A673 (cell line): ENCODE data around the gene RNF220. TPM values are rescaled to one million over a fixed set of nuclear protein-coding genes. Genes with fewer than 3 reads are reported as not detected.

Source experiments
- BruUV-seq: library from RNA; stranded (reverse); fragments of 400-500 nt; replicated peaks from 2 replicates; lab custom pipeline; 2021; lab: Mats Ljungman, UMichigan
- CTCF ChIA-PET: fragments of 300-600 bp; sonication (Branson Sonifier 250); formaldehyde crosslinking; loops from one replicate; lab custom pipeline; 2022; ENCODE audit warnings: antibody characterized with exemption; lab: Charles Lee
- POLR2A ChIA-PET: fragments of 300-600 bp; sonication (Branson Sonifier 250); formaldehyde crosslinking; loops from one replicate; lab custom pipeline; 2022; ENCODE audit warnings: antibody characterized with exemption; ENCODE audit not compliant: low non-redundant PET; lab: Charles Lee
- DNase-seq: peaks from one replicate; pipeline ENCODE4 v3.0.0-alpha.2; 2015; ENCODE audit warnings: low spot score
- H3K27ac ChIP-seq: fragments of 200-600 bp; sonication (generic); 2 replicates; pipeline ENCODE4 v1.5.1; 2016; ENCODE audit warnings: mixed run types, low read depth, mild to moderate bottlenecking, mixed read lengths, antibody characterized with exemption, low read length; ENCODE audit not compliant: poor library complexity, severe bottlenecking
- H3K27me3 ChIP-seq: fragments of 200-600 bp; sonication (generic); replicated peaks from 2 replicates; pipeline ENCODE4 v1.6.1; 2017; ENCODE audit warnings: mixed run types, low read depth, mild to moderate bottlenecking, mixed read lengths, antibody characterized with exemption, low read length; ENCODE audit not compliant: insufficient read depth, poor library complexity
- H3K36me3 ChIP-seq: fragments of 200-600 bp; sonication (generic); 2 replicates; pipeline ENCODE4 v1.6.1; 2016; ENCODE audit warnings: mixed run types, mild to moderate bottlenecking, mixed read lengths, antibody characterized with exemption, low read length; ENCODE audit not compliant: insufficient read depth, poor library complexity, severe bottlenecking
- H3K4me1 ChIP-seq: fragments of 200-600 bp; sonication (generic); 2 replicates; pipeline ENCODE4 v1.6.1; 2017; ENCODE audit warnings: mixed run types, mild to moderate bottlenecking, mixed read lengths, antibody characterized with exemption, low read length; ENCODE audit not compliant: insufficient read depth, poor library complexity, severe bottlenecking
- H3K4me3 ChIP-seq: fragments of 200-600 bp; sonication (generic); 2 replicates; pipeline ENCODE4 v1.5.1; 2016; ENCODE audit warnings: low read depth, mixed run types, mild to moderate bottlenecking, mixed read lengths, low read length; ENCODE audit not compliant: poor library complexity, severe bottlenecking
- H3K9me3 ChIP-seq: fragments of 200-600 bp; sonication (generic); 2 replicates; pipeline ENCODE4 v1.6.1; 2016; ENCODE audit warnings: mixed run types, low read depth, mild to moderate bottlenecking, mixed read lengths, antibody characterized with exemption, low read length; ENCODE audit not compliant: poor library complexity, severe bottlenecking
- CTCF ChIP-seq: fragments of 300-800, 200-600 bp; sonication (generic); conservative IDR thresholded peaks from 2 replicates; pipeline ENCODE4 v1.5.1; 2017; ENCODE audit warnings: low read depth, mild to moderate bottlenecking, antibody characterized with exemption, low read length, moderate library complexity, mixed read lengths
- EZH2 ChIP-seq: fragments of 200-600 bp; sonication (generic); IDR thresholded peaks from 2 replicates; pipeline ENCODE4 v1.6.1; 2017; ENCODE audit warnings: borderline replicate concordance, low read depth, mild to moderate bottlenecking, mixed read lengths, antibody characterized with exemption, low read length; ENCODE audit not compliant: poor library complexity, severe bottlenecking
- intact Hi-C: fragments of 100-400 bp; cut with micrococcal nuclease; formaldehyde crosslinking; loops from one replicate; pipeline ENCODE4 v1.10.0; 2022; ENCODE audit not compliant: unreplicated experiment
- total RNA-seq: library from RNA; stranded (reverse); gene quantifications from 2 replicates; pipeline ENCODE4 v1.2.3, GENCODE V29; 2021

The RNF220 gene
- total RNA-seq, 1 experiment from 2014 or later, result 80.6 TPM

GRCh38 chr1:44693900-44694299 lies 288.8 kb downstream of the RNF220 start:
- Histone ChIP-seq H3K4me1 (peaks cover 4% of the 10 kb centered on the region), H3K27ac (no peak overlapping the region), H3K9me3 (no peaks in the 10 kb centered on the region), H3K36me3 (no peaks in the 10 kb centered on the region), H3K4me3 (no peak overlapping the region), H3K27me3 (no peaks in the 10 kb centered on the region)
- no peak for DNase-seq
- no TSS peak for BruUV-seq
- TF ChIP-seq EZH2 (no peak), CTCF (no peak)
- CTCF ChIA-PET, result no interaction called here
- POLR2A ChIA-PET, result no interaction called here
- intact Hi-C loops, result no loop called here

GRCh38 chr1:44694863-44695478 lies 289.9 kb downstream of the RNF220 start:
- no peak for DNase-seq
- no peaks in the 10 kb centered on the region for H3K27me3 ChIP-seq
- no peaks in the 10 kb centered on the region for H3K36me3 ChIP-seq
- H3K4me1 ChIP-seq, result no peaks in the 10 kb centered on the region
- CTCF ChIA-PET, result no interaction called here
- intact Hi-C loops, result no loop called here
- POLR2A ChIA-PET, result no interaction called here
- BruUV-seq, result no TSS peak
- H3K27ac ChIP-seq, result no peak overlapping the region
- no peak overlapping the region for H3K4me3 ChIP-seq
- H3K9me3 ChIP-seq, result no peaks in the 10 kb centered on the region
- TF ChIP-seq EZH2 (no peak), CTCF (no peak)

GRCh38 chr1:44695671-44696070 lies 290.6 kb downstream of the RNF220 start:
- Histone ChIP-seq H3K4me1 (no peaks in the 10 kb centered on the region), H3K4me3 (no peak overlapping the region), H3K9me3 (no peaks in the 10 kb centered on the region), H3K36me3 (no peaks in the 10 kb centered on the region), H3K27me3 (no peaks in the 10 kb centered on the region), H3K27ac (no peak overlapping the region)
- TF ChIP-seq EZH2 (no peak), CTCF (no peak)
- CTCF ChIA-PET, result no interaction called here
- intact Hi-C loops, result no loop called here
- no TSS peak for BruUV-seq
- POLR2A ChIA-PET, result no interaction called here
- no peak for DNase-seq
